Measurements from ENCODE around the gene TMEM170B. TPM values are rescaled to one million over a fixed set of nuclear protein-coding genes. Genes with fewer than 3 reads are reported as not detected.

The TMEM170B gene
- total and polyA plus RNA-seq, 5 donors from 2014 or later, result 0.06 to 0.27 (median 0.21) TPM; not detected in 1

GRCh38 chr6:11589261-11589660 is 51.7 kb downstream of the TMEM170B start:
- Mint-ChIP-seq H3K36me3 (no peaks in the 10 kb centered on the region), H3K4me1 (no peaks in the 10 kb centered on the region), H3K27ac (no peak overlapping the region), H3K4me3 (no peak overlapping the region), H3K27me3 (peaks cover 5% of the 10 kb centered on the region), H3K9me3 (no peaks in the 10 kb centered on the region)
- DNase-seq (no peak), ATAC-seq (ENCODE audit: low read depth in 2 of 2) (no peak)
- Histone ChIP-seq H3K36me3 (ENCODE audit: control insufficient read depth, insufficient read depth, low read length) (no peaks in the 10 kb centered on the region), H3K27ac (ENCODE audit: insufficient read depth, low read length, poor library complexity, severe bottlenecking) (no peak overlapping the region), H3K4me1 (ENCODE audit: control insufficient read depth, insufficient read depth, low read length, poor library complexity, severe bottlenecking) (no peaks in the 10 kb centered on the region), H3K27me3 (ENCODE audit: control insufficient read depth, insufficient read depth, low read length) (peaks cover 2% of the 10 kb centered on the region), H3K9me3 (ENCODE audit: control insufficient read depth in 2 of 2, low read length in 2 of 2) (no peaks in the 10 kb centered on the region), H3K4me3 (ENCODE audit: low read depth, low read length) (no peak overlapping the region)

DNA sequence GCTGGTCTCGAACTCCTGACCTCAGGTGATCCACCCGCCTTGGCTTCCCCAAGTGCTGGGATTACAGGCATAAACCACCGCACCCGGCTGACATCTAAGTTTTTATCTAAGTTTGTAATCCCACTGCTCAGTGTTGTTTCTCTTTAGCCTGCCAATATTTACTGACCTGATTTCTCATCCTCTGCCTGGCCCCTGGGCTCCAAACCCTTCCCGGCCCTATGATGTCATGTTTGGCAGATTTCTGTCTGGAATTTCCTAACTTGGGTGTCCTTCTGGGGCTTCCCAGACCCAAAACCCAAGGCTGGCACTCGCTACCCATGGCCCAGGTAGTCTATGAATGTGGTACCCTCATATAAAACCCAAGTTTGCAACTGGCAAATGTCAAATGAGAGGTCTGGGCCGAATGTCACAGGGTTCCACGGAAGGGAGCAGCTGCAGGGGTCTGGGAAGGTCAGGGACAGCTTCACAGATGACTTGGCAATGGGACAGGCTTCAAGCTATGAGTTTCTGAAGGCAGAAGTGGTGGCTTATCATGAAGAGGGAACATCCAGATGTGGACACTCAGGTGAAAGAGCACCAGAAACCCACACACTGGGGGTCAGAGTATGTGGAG is 54.9 kb downstream of the TMEM170B start:
- Mint-ChIP-seq H3K27me3 (peaks cover 5% of the 10 kb centered on the region), H3K9me3 (no peaks in the 10 kb centered on the region), H3K4me1 (no peaks in the 10 kb centered on the region), H3K4me3 (no peak overlapping the region), H3K27ac (no peak overlapping the region), H3K36me3 (no peaks in the 10 kb centered on the region)
- Histone ChIP-seq H3K4me3 (ENCODE audit: low read depth, low read length) (no peak overlapping the region), H3K9me3 (ENCODE audit: control insufficient read depth in 2 of 2, low read length in 2 of 2) (no peaks in the 10 kb centered on the region), H3K27ac (ENCODE audit: insufficient read depth, low read length, poor library complexity, severe bottlenecking) (no peak overlapping the region), H3K4me1 (ENCODE audit: control insufficient read depth, insufficient read depth, low read length, poor library complexity, severe bottlenecking) (no peaks in the 10 kb centered on the region), H3K27me3 (ENCODE audit: control insufficient read depth, insufficient read depth, low read length) (peaks cover 2% of the 10 kb centered on the region), H3K36me3 (ENCODE audit: control insufficient read depth, insufficient read depth, low read length) (no peaks in the 10 kb centered on the region)
- ATAC-seq (ENCODE audit: low read depth in 2 of 2) (no peak), DNase-seq (no peak)

DNA sequence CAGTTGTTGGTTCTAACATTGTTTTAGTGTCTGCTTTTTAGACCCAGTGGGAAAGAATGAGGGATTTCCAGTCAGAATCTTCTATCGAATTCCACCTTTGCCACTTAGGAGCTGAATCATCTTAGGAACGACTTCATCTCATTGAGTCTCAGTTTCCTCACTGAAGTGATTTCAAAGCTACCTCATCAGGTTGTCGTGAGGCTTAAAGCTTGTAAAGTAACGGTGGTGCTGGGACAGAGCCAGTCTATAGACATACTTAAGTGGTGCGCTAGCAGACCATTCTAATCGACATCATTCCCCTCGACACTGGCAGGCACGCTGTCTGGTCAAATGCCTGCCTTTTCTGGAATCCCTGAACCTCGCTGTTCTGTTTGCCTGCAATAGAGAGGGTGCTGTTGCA is 55.5 kb downstream of the TMEM170B start:
- Mint-ChIP-seq H3K9me3 (no peaks in the 10 kb centered on the region), H3K27me3 (peaks cover 2% of the 10 kb centered on the region), H3K27ac (no peak overlapping the region), H3K4me3 (no peak overlapping the region), H3K36me3 (no peaks in the 10 kb centered on the region), H3K4me1 (no peaks in the 10 kb centered on the region)
- Histone ChIP-seq H3K4me1 (ENCODE audit: control insufficient read depth, insufficient read depth, low read length, poor library complexity, severe bottlenecking) (no peaks in the 10 kb centered on the region), H3K4me3 (ENCODE audit: low read depth, low read length) (no peak overlapping the region), H3K27me3 (ENCODE audit: control insufficient read depth, insufficient read depth, low read length) (peaks cover 1% of the 10 kb centered on the region), H3K9me3 (ENCODE audit: control insufficient read depth in 2 of 2, low read length in 2 of 2) (no peaks in the 10 kb centered on the region), H3K36me3 (ENCODE audit: control insufficient read depth, insufficient read depth, low read length) (no peaks in the 10 kb centered on the region), H3K27ac (ENCODE audit: insufficient read depth, low read length, poor library complexity, severe bottlenecking) (no peak overlapping the region)
- no peak for DNase-seq
- no peak for ATAC-seq (ENCODE audit: low read depth in 2 of 2)

- no peaks in the 10 kb centered on the region for H3K9me3 ChIP-seq (ENCODE audit: control insufficient read depth in 2 of 2, low read length in 2 of 2)
- no peaks in the 10 kb centered on the region for H3K4me1 ChIP-seq (ENCODE audit: control insufficient read depth, insufficient read depth, low read length, poor library complexity, severe bottlenecking)
- H3K9me3 Mint-ChIP-seq, result no peaks in the 10 kb centered on the region
- peaks cover 5% of the 10 kb centered on the region for H3K27me3 Mint-ChIP-seq
- H3K27me3 ChIP-seq (ENCODE audit: control insufficient read depth, insufficient read depth, low read length), result no peaks in the 10 kb centered on the region
- no peak overlapping the region for H3K4me3 ChIP-seq (ENCODE audit: low read depth, low read length)
- no peak for ATAC-seq (ENCODE audit: low read depth in 2 of 2)
- no peaks in the 10 kb centered on the region for H3K36me3 Mint-ChIP-seq
- no peak overlapping the region for H3K27ac ChIP-seq (ENCODE audit: insufficient read depth, low read length, poor library complexity, severe bottlenecking)
- no peak overlapping the region for H3K4me3 Mint-ChIP-seq
- no peaks in the 10 kb centered on the region for H3K4me1 Mint-ChIP-seq
- H3K36me3 ChIP-seq (ENCODE audit: control insufficient read depth, insufficient read depth, low read length), result no peaks in the 10 kb centered on the region
- peak in 1 of 3 donors; percentile 11 for DNase-seq
- no peak overlapping the region for H3K27ac Mint-ChIP-seq
Measured at GRCh38 chr6:11595903-11596302, 58.4 kb downstream of the TMEM170B start.

- no peak overlapping the region for H3K4me3 ChIP-seq (ENCODE audit: low read depth, low read length)
- ATAC-seq (ENCODE audit: low read depth in 2 of 2) (peak in 1 of 2 donors; percentile 39), DNase-seq (peak in 1 of 3 donors; percentile 49)
- H3K27ac ChIP-seq (ENCODE audit: insufficient read depth, low read length, poor library complexity, severe bottlenecking), result no peak overlapping the region
- Mint-ChIP-seq H3K27me3 (peaks cover 5% of the 10 kb centered on the region), H3K4me1 (no peaks in the 10 kb centered on the region), H3K9me3 (peaks cover 0 to 2% (median 0%) of the 10 kb centered on the region in 7 donors), H3K27ac (no peak overlapping the region), H3K4me3 (no peak overlapping the region), H3K36me3 (no peaks in the 10 kb centered on the region)
- no peaks in the 10 kb centered on the region for H3K9me3 ChIP-seq (ENCODE audit: control insufficient read depth in 2 of 2, low read length in 2 of 2)
- H3K27me3 ChIP-seq (ENCODE audit: control insufficient read depth, insufficient read depth, low read length), result no peaks in the 10 kb centered on the region
- no peaks in the 10 kb centered on the region for H3K36me3 ChIP-seq (ENCODE audit: control insufficient read depth, insufficient read depth, low read length)
- no peaks in the 10 kb centered on the region for H3K4me1 ChIP-seq (ENCODE audit: control insufficient read depth, insufficient read depth, low read length, poor library complexity, severe bottlenecking)
Measured at GRCh38 chr6:11596640-11597237, 59.2 kb downstream of the TMEM170B start.

DNA sequence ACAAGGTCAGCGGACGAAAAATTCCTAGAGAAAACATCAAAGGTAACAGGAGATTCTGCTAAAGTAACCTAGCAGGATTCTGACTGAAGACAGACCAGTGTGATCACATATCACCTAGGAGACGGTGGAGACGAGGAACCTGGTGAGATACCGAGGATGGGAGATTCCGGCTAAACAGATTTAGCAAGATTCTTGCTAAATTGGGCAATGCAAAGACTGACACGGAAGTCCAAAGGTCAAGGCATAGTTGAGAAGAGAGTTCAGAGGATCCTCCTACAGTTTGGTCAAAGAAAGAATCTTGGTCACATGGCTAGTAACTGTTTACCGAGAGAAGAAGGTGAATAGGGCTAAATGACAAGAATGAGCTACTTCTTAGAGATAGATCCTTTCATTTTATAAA is 61.1 kb downstream of the TMEM170B start:
- DNase-seq (no peak), ATAC-seq (ENCODE audit: low read depth in 2 of 2) (no peak)
- Mint-ChIP-seq H3K9me3 (peaks cover 0 to 2% (median 0%) of the 10 kb centered on the region in 7 donors), H3K27me3 (peaks cover 15% of the 10 kb centered on the region), H3K27ac (no peak overlapping the region), H3K4me3 (no peak overlapping the region), H3K36me3 (no peaks in the 10 kb centered on the region), H3K4me1 (no peaks in the 10 kb centered on the region)
- Histone ChIP-seq H3K9me3 (ENCODE audit: control insufficient read depth in 2 of 2, low read length in 2 of 2) (no peaks in the 10 kb centered on the region), H3K27me3 (ENCODE audit: control insufficient read depth, insufficient read depth, low read length) (peaks cover 7% of the 10 kb centered on the region), H3K36me3 (ENCODE audit: control insufficient read depth, insufficient read depth, low read length) (no peaks in the 10 kb centered on the region), H3K4me1 (ENCODE audit: control insufficient read depth, insufficient read depth, low read length, poor library complexity, severe bottlenecking) (no peaks in the 10 kb centered on the region), H3K4me3 (ENCODE audit: low read depth, low read length) (no peak overlapping the region), H3K27ac (ENCODE audit: insufficient read depth, low read length, poor library complexity, severe bottlenecking) (no peak overlapping the region)

- H3K4me1 Mint-ChIP-seq, result no peaks in the 10 kb centered on the region
- no peaks in the 10 kb centered on the region for H3K9me3 ChIP-seq (ENCODE audit: control insufficient read depth in 2 of 2, low read length in 2 of 2)
- no peaks in the 10 kb centered on the region for H3K4me1 ChIP-seq (ENCODE audit: control insufficient read depth, insufficient read depth, low read length, poor library complexity, severe bottlenecking)
- peaks cover 17% of the 10 kb centered on the region for H3K27me3 Mint-ChIP-seq
- H3K4me3 Mint-ChIP-seq, result no peak overlapping the region
- no peaks in the 10 kb centered on the region for H3K36me3 ChIP-seq (ENCODE audit: control insufficient read depth, insufficient read depth, low read length)
- H3K27ac Mint-ChIP-seq, result peak overlapping the region in 1 of 3 donors; percentile 83
- H3K4me3 ChIP-seq (ENCODE audit: low read depth, low read length), result no peak overlapping the region
- no peaks in the 10 kb centered on the region for H3K36me3 Mint-ChIP-seq
- peaks cover 0 to 2% (median 0%) of the 10 kb centered on the region in 7 donors for H3K9me3 Mint-ChIP-seq
- H3K27ac ChIP-seq (ENCODE audit: insufficient read depth, low read length, poor library complexity, severe bottlenecking), result no peak overlapping the region
- DNase-seq, result no peak
- no peak for ATAC-seq (ENCODE audit: low read depth in 2 of 2)
- peaks cover 8% of the 10 kb centered on the region for H3K27me3 ChIP-seq (ENCODE audit: control insufficient read depth, insufficient read depth, low read length)
Measured at GRCh38 chr6:11600251-11600650, 62.7 kb downstream of the TMEM170B start.
